A673 (cell line): ENCODE results near the gene MAGI1. TPM values are rescaled to one million over a fixed set of nuclear protein-coding genes. Genes with fewer than 3 reads are reported as not detected.

ENCODE experiments used
- BruUV-seq: library from RNA; stranded (reverse); fragments of 400-500 nt; replicated peaks from 2 replicates; lab custom pipeline; 2021; lab: Mats Ljungman, UMichigan
- CTCF ChIA-PET: fragments of 300-600 bp; sonication (Branson Sonifier 250); formaldehyde crosslinking; loops from one replicate; lab custom pipeline; 2022; ENCODE audit warnings: antibody characterized with exemption; lab: Charles Lee
- POLR2A ChIA-PET: fragments of 300-600 bp; sonication (Branson Sonifier 250); formaldehyde crosslinking; loops from one replicate; lab custom pipeline; 2022; ENCODE audit warnings: antibody characterized with exemption; ENCODE audit not compliant: low non-redundant PET; lab: Charles Lee
- DNase-seq: peaks from one replicate; pipeline ENCODE4 v3.0.0-alpha.2; 2015; ENCODE audit warnings: low spot score
- H3K27ac ChIP-seq: fragments of 200-600 bp; sonication (generic); 2 replicates; pipeline ENCODE4 v1.5.1; 2016; ENCODE audit warnings: mixed run types, low read depth, mild to moderate bottlenecking, mixed read lengths, antibody characterized with exemption, low read length; ENCODE audit not compliant: poor library complexity, severe bottlenecking
- H3K27me3 ChIP-seq: fragments of 200-600 bp; sonication (generic); replicated peaks from 2 replicates; pipeline ENCODE4 v1.6.1; 2017; ENCODE audit warnings: mixed run types, low read depth, mild to moderate bottlenecking, mixed read lengths, antibody characterized with exemption, low read length; ENCODE audit not compliant: insufficient read depth, poor library complexity
- H3K36me3 ChIP-seq: fragments of 200-600 bp; sonication (generic); 2 replicates; pipeline ENCODE4 v1.6.1; 2016; ENCODE audit warnings: mixed run types, mild to moderate bottlenecking, mixed read lengths, antibody characterized with exemption, low read length; ENCODE audit not compliant: insufficient read depth, poor library complexity, severe bottlenecking
- H3K4me1 ChIP-seq: fragments of 200-600 bp; sonication (generic); 2 replicates; pipeline ENCODE4 v1.6.1; 2017; ENCODE audit warnings: mixed run types, mild to moderate bottlenecking, mixed read lengths, antibody characterized with exemption, low read length; ENCODE audit not compliant: insufficient read depth, poor library complexity, severe bottlenecking
- H3K4me3 ChIP-seq: fragments of 200-600 bp; sonication (generic); 2 replicates; pipeline ENCODE4 v1.5.1; 2016; ENCODE audit warnings: low read depth, mixed run types, mild to moderate bottlenecking, mixed read lengths, low read length; ENCODE audit not compliant: poor library complexity, severe bottlenecking
- H3K9me3 ChIP-seq: fragments of 200-600 bp; sonication (generic); 2 replicates; pipeline ENCODE4 v1.6.1; 2016; ENCODE audit warnings: mixed run types, low read depth, mild to moderate bottlenecking, mixed read lengths, antibody characterized with exemption, low read length; ENCODE audit not compliant: poor library complexity, severe bottlenecking
- CTCF ChIP-seq: fragments of 300-800, 200-600 bp; sonication (generic); conservative IDR thresholded peaks from 2 replicates; pipeline ENCODE4 v1.5.1; 2017; ENCODE audit warnings: low read depth, mild to moderate bottlenecking, antibody characterized with exemption, low read length, moderate library complexity, mixed read lengths
- EZH2 ChIP-seq: fragments of 200-600 bp; sonication (generic); IDR thresholded peaks from 2 replicates; pipeline ENCODE4 v1.6.1; 2017; ENCODE audit warnings: borderline replicate concordance, low read depth, mild to moderate bottlenecking, mixed read lengths, antibody characterized with exemption, low read length; ENCODE audit not compliant: poor library complexity, severe bottlenecking
- intact Hi-C: fragments of 100-400 bp; cut with micrococcal nuclease; formaldehyde crosslinking; loops from one replicate; pipeline ENCODE4 v1.10.0; 2022; ENCODE audit not compliant: unreplicated experiment
- total RNA-seq: library from RNA; stranded (reverse); gene quantifications from 2 replicates; pipeline ENCODE4 v1.2.3, GENCODE V29; 2021

The MAGI1 gene
- total RNA-seq, 1 experiment from 2014 or later: 30.5 TPM

GRCh38 chr3:65351753-65352152 lies 687.0 kb downstream of the MAGI1 start:
- CTCF ChIA-PET: no interaction called here
- H3K27me3 ChIP-seq: no peaks in the 10 kb centered on the region
- no peaks in the 10 kb centered on the region for H3K4me1 ChIP-seq
- no peak overlapping the region for H3K27ac ChIP-seq
- BruUV-seq: no TSS peak
- no peak overlapping the region for H3K4me3 ChIP-seq
- no peak for DNase-seq
- H3K36me3 ChIP-seq: no peaks in the 10 kb centered on the region
- intact Hi-C loops: no loop called here
- POLR2A ChIA-PET: no interaction called here
- H3K9me3 ChIP-seq: no peaks in the 10 kb centered on the region
- no peak for TF ChIP-seq EZH2
- TF ChIP-seq CTCF: no peak

GRCh38 chr3:65350801-65351476 lies 687.8 kb downstream of the MAGI1 start:
- no peak for TF ChIP-seq EZH2
- TF ChIP-seq CTCF: no peak
- POLR2A ChIA-PET: no interaction called here
- BruUV-seq: no TSS peak
- H3K9me3 ChIP-seq: no peaks in the 10 kb centered on the region
- intact Hi-C loops: no loop called here
- no peaks in the 10 kb centered on the region for H3K27me3 ChIP-seq
- no peak for DNase-seq
- H3K36me3 ChIP-seq: no peaks in the 10 kb centered on the region
- no peak overlapping the region for H3K4me3 ChIP-seq
- H3K4me1 ChIP-seq: no peaks in the 10 kb centered on the region
- CTCF ChIA-PET: no interaction called here
- no peak overlapping the region for H3K27ac ChIP-seq

GRCh38 chr3:65348398-65348995 lies 690.2 kb downstream of the MAGI1 start:
- ChIA-PET CTCF (no interaction called here), POLR2A (no interaction called here)
- Histone ChIP-seq H3K9me3 (no peaks in the 10 kb centered on the region), H3K27me3 (no peaks in the 10 kb centered on the region), H3K4me1 (no peaks in the 10 kb centered on the region), H3K36me3 (no peaks in the 10 kb centered on the region), H3K4me3 (no peak overlapping the region), H3K27ac (no peak overlapping the region)
- DNase-seq: no peak
- intact Hi-C loops: no loop called here
- TF ChIP-seq EZH2: no peak
- no peak for TF ChIP-seq CTCF
- BruUV-seq: no TSS peak
